Measurements from ENCODE around the gene TP53RK.

- TF ChIP-seq CTCF (IDR thresholded peaks at IDR 0.05; ENCODE audit: low read depth, low read length) = no peak
- TF ChIP-seq POLR2A (IDR thresholded peaks at IDR 0.05; ENCODE audit: extremely low read depth, insufficient read length) = no peak
These were observed 54.7 kb downstream of the TP53RK start for GRCh38 chr20:46634528-46634927.
